Breast epithelium (tissue), 3 donors: ENCODE measurements around the gene TNFRSF25.

Source experiments
- CTCF ChIP-seq, 3 donors: fragments of 450-650 bp; IDR thresholded peaks; one replicate each; pipeline ENCODE4 v1.5.1; 2016 to 2017; ENCODE audit warnings: antibody characterized with exemption in 3 of 3, mild to moderate bottlenecking in 3 of 3, moderate library complexity in 3 of 3
- POLR2A ChIP-seq: fragments of 450-650 bp; IDR thresholded peaks from one replicate; pipeline ENCODE4 v1.6.1; 2016; ENCODE audit warnings: antibody characterized with exemption, mild to moderate bottlenecking, moderate library complexity
- POLR2AphosphoS5 ChIP-seq, 3 donors: sonication (generic); formaldehyde crosslinking; IDR thresholded peaks; one replicate each; pipeline ENCODE4 v1.6.1; 2017; ENCODE audit warnings: antibody characterized with exemption in 3 of 3

- TF ChIP-seq CTCF (IDR thresholded peaks at IDR 0.05) (no peak), POLR2A (no peak), POLR2AphosphoS5 (IDR thresholded peaks at IDR 0.05) (no peak)
Observed at GRCh38 chr1:6497215-6497866, 31.4 kb upstream of the TNFRSF25 start.
